ENCODE data around the gene LZTS2.
A peak's percentile ranks its signal among the peaks of the same experiment; 100 is the strongest.

GRCh38 chr10:101012525-101013364, 13.1 kb downstream of the LZTS2 start:
- TF ChIP-seq CTCF (conservative IDR thresholded peaks at IDR 0.05; ENCODE audit: low read depth, low read length) (peak; percentile 75), EZH2 (IDR thresholded peaks at IDR 0.05; ENCODE audit: low read length, unreplicated experiment) (no peak), EZH2phosphoT487 (IDR thresholded peaks at IDR 0.05; ENCODE audit: borderline replicate concordance, low read length) (no peak)

Data from PC-3 (cell line).